K562 (cell line): ENCODE results near the gene FGFR4. TPM values are rescaled to one million over a fixed set of nuclear protein-coding genes. Genes with fewer than 3 reads are reported as not detected.

Source experiments
- REST ChIP-seq, 2 experiments: fragments of 450-650 bp; formaldehyde crosslinking in 1 of 2; IDR thresholded peaks; 2 replicates each; pipeline versions ENCODE4 v1.4.0 to v1.6.1; 2014 to 2020; ENCODE audit warnings: mild to moderate bottlenecking in 2 of 2, borderline replicate concordance in 1 of 2, low read depth in 1 of 2
- polyA plus RNA-seq, 8 experiments: library from polyadenylated mRNA; depleted of rRNA in 4 of 8; stranded (reverse) in 5 of 8; unstranded in 3 of 8; fragments of >200 nt; fragmentation: Nextera tagmentation in 2 of 8; fragmentation: Illumina TruSeq in 1 of 8; extraction: Ambion mirVana in 2 of 8; extraction: Trizol in 1 of 8; gene quantifications; 2 replicates each; pipeline versions ENCODE4 v1.2.1 to v1.2.3, GENCODE V29; 2011 to 2014; ENCODE audit warnings: inconsistent platforms in 1 of 8, missing spikeins in 1 of 8
- total RNA-seq, 7 experiments: library from RNA; depleted of rRNA in 6 of 7; stranded (reverse); fragments of >200 nt in 6 of 7; fragmentation: Illumina TruSeq in 2 of 7; extraction: Trizol in 2 of 7; gene quantifications; 2 replicates each; pipeline versions ENCODE4 v1.2.1 to v1.2.3, GENCODE V29; 2011 to 2021; ENCODE audit warnings: low replicate concordance in 1 of 7

Gene FGFR4
- total and polyA plus RNA-seq, 9 of the 15 experiments (the other 6 are each of a cell fraction or from before 2014, with no cell fraction given) = 0.76 to 35.4 (median 7.5) TPM

- TF ChIP-seq REST (IDR thresholded peaks at IDR 0.05; ENCODE audit: borderline replicate concordance) = peak; percentile 68; the same call in 1 of the 2 replicates
- TF ChIP-seq REST (CRISPR knock-in tag; IDR thresholded peaks at IDR 0.05; ENCODE audit: low read depth) = no peak
Observed at GRCh38 chr5:177071666-177072385, 14.9 kb upstream of the FGFR4 start (continued).
